GM23248 (cell line): ENCODE results near the gene ZDHHC1. TPM values are rescaled to one million over a fixed set of nuclear protein-coding genes. Genes with fewer than 3 reads are reported as not detected.

ENCODE experiments used
- DNase-seq: peaks from one replicate; pipeline ENCODE4 v3.0.0-alpha.2; 2015
- H2AFZ ChIP-seq: fragments of 200-600 bp; sonication (generic); 2 replicates; pipeline ENCODE4 v1.6.1; 2016; ENCODE audit warnings: antibody characterized with exemption
- H3F3A ChIP-seq: fragments of 200-600 bp; sonication (generic); 2 replicates; pipeline ENCODE4 v1.6.1; 2016; ENCODE audit warnings: mild to moderate bottlenecking, antibody characterized with exemption, mixed run types; ENCODE audit not compliant: insufficient read depth
- H3K27ac ChIP-seq: fragments of 200-600 bp; sonication (generic); 2 replicates; pipeline ENCODE4 v1.5.1; 2016; ENCODE audit warnings: mild to moderate bottlenecking
- H3K27me3 ChIP-seq: fragments of 200-600 bp; sonication (generic); replicated peaks from 2 replicates; pipeline ENCODE4 v1.6.1; 2016; ENCODE audit warnings: mild to moderate bottlenecking; ENCODE audit not compliant: insufficient read depth
- H3K36me3 ChIP-seq: fragments of 200-600 bp; sonication (generic); 2 replicates; pipeline ENCODE4 v1.6.1; 2016; ENCODE audit warnings: low read depth, mild to moderate bottlenecking
- H3K4me1 ChIP-seq: fragments of 200-600 bp; sonication (generic); 2 replicates; pipeline ENCODE4 v1.6.1; 2016; ENCODE audit warnings: mild to moderate bottlenecking; ENCODE audit not compliant: insufficient read depth
- H3K4me2 ChIP-seq: fragments of 200-600 bp; sonication (generic); one replicate; pipeline ENCODE4 v1.6.1; 2016; ENCODE audit warnings: mild to moderate bottlenecking; ENCODE audit not compliant: unreplicated experiment
- H3K4me3 ChIP-seq: fragments of 200-600 bp; sonication (generic); 2 replicates; pipeline ENCODE4 v1.5.1; 2016; ENCODE audit warnings: mild to moderate bottlenecking
- H3K79me2 ChIP-seq: fragments of 200-600 bp; sonication (generic); 2 replicates; pipeline ENCODE4 v1.6.1; 2016; ENCODE audit warnings: mild to moderate bottlenecking; ENCODE audit not compliant: insufficient read depth
- H3K9ac ChIP-seq: fragments of 200-600 bp; sonication (generic); 2 replicates; pipeline ENCODE4 v1.6.1; 2016; ENCODE audit warnings: mild to moderate bottlenecking
- H3K9me2 ChIP-seq: fragments of 200-600 bp; sonication (generic); 2 replicates; pipeline ENCODE4 v1.6.1; 2016; ENCODE audit warnings: mixed run types, mild to moderate bottlenecking, moderate library complexity; ENCODE audit not compliant: insufficient read depth
- H3K9me3 ChIP-seq: fragments of 200-600 bp; sonication (generic); one replicate; pipeline ENCODE4 v1.6.1; 2017; ENCODE audit warnings: low read depth
- H4K20me1 ChIP-seq: fragments of 200-600 bp; sonication (generic); 2 replicates; pipeline ENCODE4 v1.6.0; 2016; ENCODE audit not compliant: insufficient read depth
- EZH2 ChIP-seq: fragments of 200-600 bp; sonication (generic); IDR thresholded peaks from 2 replicates; pipeline ENCODE4 v1.6.1; 2018; ENCODE audit warnings: antibody characterized with exemption, mild to moderate bottlenecking; ENCODE audit not compliant: insufficient read depth, poor library complexity, severe bottlenecking
- EZH2phosphoT487 ChIP-seq: fragments of 200-600 bp; sonication (generic); IDR thresholded peaks from 2 replicates; pipeline ENCODE4 v1.6.1; 2018; ENCODE audit warnings: antibody characterized with exemption, moderate library complexity, mild to moderate bottlenecking, low read depth; ENCODE audit not compliant: insufficient read depth
- WGBS, 2 experiments: methylation state at CpG; one replicate each; pipeline ENCODE4 v1.1.6; 2015 to 2017; ENCODE audit warnings: low lambda C conversion rate in 2 of 2, low coverage in 1 of 2; ENCODE audit errors: missing lambda C conversion rate in 2 of 2; 5-methylcytosine and 5-hydroxymethylcytosine counted together
- in situ Hi-C: fragments of 300-500 bp; cut with MboI; formaldehyde crosslinking; loops from 2 replicates; pipeline ENCODE4 v1.15.0; 2020
- polyA plus RNA-seq: library from polyadenylated mRNA; unstranded; fragments of >200 nt; fragmentation: Nextera tagmentation; extraction: Ambion mirVana; gene quantifications from 2 replicates; pipeline ENCODE4 v1.2.1, GENCODE V29; 2016
- total RNA-seq: library from RNA; depleted of rRNA; stranded (reverse); fragments of >200 nt; shearing (Covaris generic); gene quantifications from 2 replicates; pipeline ENCODE4 v1.2.3, GENCODE V29; 2014

The ZDHHC1 gene
- total and polyA plus RNA-seq, 2 experiments from 2014 or later, result 9.2 to 10.9 TPM

DNA sequence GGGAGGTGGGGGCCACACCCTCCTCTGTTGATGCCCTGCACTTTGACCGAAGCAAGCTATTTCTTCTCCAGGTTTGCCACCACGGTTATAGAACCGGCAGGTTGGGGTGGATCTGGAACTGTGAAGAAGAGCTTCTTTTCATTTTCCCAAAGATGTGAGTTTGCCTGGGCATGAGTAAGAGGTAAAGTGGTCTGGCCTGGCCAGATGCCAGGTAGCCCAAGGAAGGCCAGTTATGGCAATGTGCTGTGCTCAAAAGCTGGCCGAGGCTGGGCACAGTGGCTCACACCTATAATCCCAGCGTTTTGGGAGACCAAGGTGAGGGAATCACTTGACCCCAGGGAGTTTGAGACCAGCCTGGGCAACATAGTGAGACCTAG lies 46.0 kb upstream of the ZDHHC1 start:
- Histone ChIP-seq H3F3A (peaks cover 6% of the 10 kb centered on the region; the same call in 1 of the 2 replicates), H3K36me3 (no peaks in the 10 kb centered on the region), H3K9me2 (no peaks in the 10 kb centered on the region), H4K20me1 (peaks cover 5% of the 10 kb centered on the region), H2AFZ (no peak overlapping the region), H3K27ac (no peak overlapping the region), H3K79me2 (peaks cover 93% of the 10 kb centered on the region), H3K4me1 (peaks cover 32% of the 10 kb centered on the region), H3K9me3 (no peaks in the 10 kb centered on the region), H3K4me3 (no peak overlapping the region), H3K4me2 (no peak overlapping the region), H3K27me3 (no peaks in the 10 kb centered on the region), H3K9ac (no peak overlapping the region)
- DNase-seq, result peak; percentile 25
- 71 to 84% methylated on average over 5 of the region's 5 CpGs for WGBS, 2 experiments
- in situ Hi-C loops, result no loop called here
- TF ChIP-seq EZH2 (no peak), EZH2phosphoT487 (no peak)

DNA sequence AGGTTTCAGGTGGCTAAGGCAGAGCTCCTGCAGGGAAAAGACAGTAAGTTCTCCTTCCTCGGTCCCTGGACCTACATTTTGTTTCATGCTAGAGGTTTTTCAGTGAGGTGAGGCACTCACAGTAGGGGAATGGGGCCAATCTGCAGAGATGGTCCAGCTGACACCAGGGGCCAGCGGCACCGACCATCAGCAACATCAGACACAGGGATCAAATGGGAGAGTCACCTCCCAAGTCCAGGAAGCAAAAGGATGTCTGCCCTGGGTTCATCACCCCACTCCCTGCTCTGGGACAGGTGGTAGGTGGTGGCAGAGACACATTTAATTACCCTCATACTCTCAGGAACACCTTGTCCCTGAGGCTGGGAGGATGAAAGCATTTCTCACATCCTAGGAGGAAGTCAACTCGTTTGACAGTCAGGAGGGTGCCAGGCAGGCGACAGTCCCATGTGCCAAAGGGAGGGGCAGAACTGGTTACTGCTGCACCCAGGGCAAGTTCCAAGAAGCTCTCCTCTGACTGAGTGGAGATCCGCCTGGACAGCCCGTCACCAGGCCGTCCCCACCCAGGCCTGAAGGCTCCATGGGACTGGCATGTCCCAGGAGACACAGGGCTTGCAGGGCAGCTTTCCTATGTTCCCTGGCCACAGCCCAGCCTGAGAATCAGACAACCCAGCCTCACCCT lies 45.5 kb upstream of the ZDHHC1 start:
- 61 to 64% methylated on average over 8 of the region's 8 CpGs for WGBS, 2 experiments
- H3K27ac ChIP-seq, result no peak overlapping the region
- peaks cover 3% of the 10 kb centered on the region for H3F3A ChIP-seq
- no peak overlapping the region for H3K4me2 ChIP-seq
- H3K79me2 ChIP-seq, result peaks cover 91% of the 10 kb centered on the region
- H3K27me3 ChIP-seq, result no peaks in the 10 kb centered on the region
- DNase-seq, result no peak
- in situ Hi-C loops, result no loop called here
- no peaks in the 10 kb centered on the region for H3K9me2 ChIP-seq
- no peaks in the 10 kb centered on the region for H3K9me3 ChIP-seq
- H2AFZ ChIP-seq, result no peak overlapping the region
- no peaks in the 10 kb centered on the region for H3K36me3 ChIP-seq
- TF ChIP-seq EZH2phosphoT487, result no peak
- no peak for TF ChIP-seq EZH2
- H3K4me3 ChIP-seq, result no peak overlapping the region
- peaks cover 37% of the 10 kb centered on the region for H3K4me1 ChIP-seq
- H4K20me1 ChIP-seq, result peaks cover 9% of the 10 kb centered on the region
- H3K9ac ChIP-seq, result no peak overlapping the region

DNA sequence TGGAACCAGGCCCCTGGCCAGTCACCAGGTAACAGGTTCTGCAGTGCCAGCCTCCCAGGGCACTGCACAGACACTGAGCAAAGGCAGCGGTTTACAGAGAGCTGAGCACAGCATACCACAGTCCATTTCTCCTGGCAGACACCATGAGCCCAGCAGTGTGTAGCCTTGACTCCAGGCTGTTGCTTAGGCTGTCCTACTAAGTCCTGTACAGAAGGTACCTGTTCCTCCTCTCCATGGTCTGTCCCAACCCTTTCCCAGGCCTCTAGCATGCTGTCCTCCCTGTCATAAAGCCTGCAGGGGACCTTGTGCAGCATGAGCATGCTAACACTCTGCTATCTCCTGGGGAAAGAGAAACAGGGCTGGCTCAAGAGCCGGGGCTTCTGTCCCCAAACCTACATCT lies 44.7 kb upstream of the ZDHHC1 start:
- Histone ChIP-seq H3K4me3 (no peak overlapping the region), H4K20me1 (peaks cover 9% of the 10 kb centered on the region; the same call in 1 of the 2 replicates), H3K9ac (no peak overlapping the region), H2AFZ (no peak overlapping the region), H3K36me3 (no peaks in the 10 kb centered on the region), H3K4me2 (no peak overlapping the region), H3K4me1 (peaks cover 44% of the 10 kb centered on the region), H3F3A (peaks cover 3% of the 10 kb centered on the region), H3K9me3 (no peaks in the 10 kb centered on the region), H3K27ac (no peak overlapping the region), H3K27me3 (no peaks in the 10 kb centered on the region), H3K9me2 (no peaks in the 10 kb centered on the region), H3K79me2 (peaks cover 85% of the 10 kb centered on the region)
- TF ChIP-seq EZH2 (no peak), EZH2phosphoT487 (no peak)
- in situ Hi-C loops, result no loop called here
- WGBS, 2 experiments, result 100% methylated on average over 1 to 2 of the region's 2 CpGs
- no peak for DNase-seq

DNA sequence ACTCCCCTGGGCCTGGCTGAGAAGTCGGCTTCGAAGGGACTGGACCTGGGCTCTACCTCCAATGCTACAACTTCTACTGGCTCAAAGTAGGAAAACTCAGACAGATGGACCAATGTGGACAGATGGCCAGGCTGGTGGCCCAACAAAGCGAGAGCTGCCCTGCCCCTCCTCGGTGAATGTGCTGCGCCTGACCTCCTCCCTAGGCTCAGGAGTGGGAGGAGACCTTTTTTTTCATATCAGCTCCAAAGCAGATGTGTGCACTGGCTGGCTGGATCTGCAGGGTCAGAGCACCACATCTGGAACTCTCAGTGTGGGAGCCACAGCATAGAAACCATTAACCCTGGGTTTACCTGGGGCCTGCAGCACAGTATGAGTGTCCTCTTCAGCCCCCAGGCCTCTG lies 43.9 kb upstream of the ZDHHC1 start:
- DNase-seq, result no peak
- Histone ChIP-seq H3K36me3 (no peaks in the 10 kb centered on the region), H3K4me3 (no peak overlapping the region), H3K27me3 (no peaks in the 10 kb centered on the region), H3K4me2 (no peak overlapping the region), H3K9me3 (no peaks in the 10 kb centered on the region), H3K79me2 (peaks cover 85% of the 10 kb centered on the region), H3K9me2 (no peaks in the 10 kb centered on the region), H3K9ac (no peak overlapping the region), H3K27ac (no peak overlapping the region), H3F3A (peaks cover 10% of the 10 kb centered on the region), H3K4me1 (peaks cover 41% of the 10 kb centered on the region), H2AFZ (no peak overlapping the region), H4K20me1 (peaks cover 10% of the 10 kb centered on the region; the same call in 1 of the 2 replicates)
- in situ Hi-C loops, result no loop called here
- TF ChIP-seq EZH2phosphoT487, result no peak
- TF ChIP-seq EZH2, result no peak
- 52 to 62% methylated on average over 5 of the region's 5 CpGs for WGBS, 2 experiments
